ENCODE data around the gene GRB2. TPM values are rescaled to one million over a fixed set of nuclear protein-coding genes. Genes with fewer than 3 reads are reported as not detected.
"Not testable (repeated sequence)": the region's sequence is repeated elsewhere in the genome, so short reads cannot be mapped to it uniquely, and the experiment has no call there.

Gene GRB2
- total RNA-seq, 1 donor from 2014 or later = 141 TPM

DNA sequence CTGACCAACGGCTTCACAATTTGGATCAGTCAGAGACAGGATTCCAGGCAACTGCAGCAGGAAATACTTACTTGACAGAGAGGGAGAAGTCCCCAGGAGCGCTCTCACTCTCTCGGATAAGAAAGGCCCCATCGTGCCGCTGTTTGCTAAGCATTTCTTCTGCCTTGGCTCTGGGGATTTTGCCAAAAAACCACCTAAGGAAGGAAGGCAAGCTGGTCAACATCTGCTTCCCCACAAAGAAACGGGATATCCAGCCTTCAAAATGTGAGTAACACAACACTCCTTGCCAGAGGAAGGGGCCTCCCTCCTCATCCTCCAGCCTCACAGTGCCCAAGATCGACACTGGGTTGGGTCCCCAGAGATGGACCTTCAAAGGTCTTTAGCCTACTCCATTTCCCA lies 79.7 kb downstream of the GRB2 start:
- peak; percentile 84 for DNase-seq (ENCODE audit: extremely low read depth, low read depth, low spot score)

DNA sequence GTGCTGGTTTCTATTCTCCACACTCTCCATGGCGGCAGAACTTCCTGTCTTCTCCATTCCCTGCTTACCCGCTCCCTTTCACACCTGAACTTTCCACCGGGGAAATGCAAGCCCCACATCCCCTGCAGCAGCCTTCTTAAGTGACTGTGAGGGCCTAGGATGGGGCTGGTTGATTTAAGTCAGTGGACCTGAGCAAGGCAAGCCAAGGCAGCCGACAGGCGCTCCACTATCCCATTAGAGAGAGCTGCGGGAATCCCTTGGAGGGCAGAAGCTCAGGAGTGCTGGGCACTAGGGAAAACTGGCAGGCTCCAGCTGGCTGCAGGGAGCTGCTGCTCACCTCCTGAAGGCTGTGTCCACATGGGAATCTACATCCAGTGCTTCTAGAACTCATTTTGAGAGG lies 80.1 kb downstream of the GRB2 start:
- DNase-seq (ENCODE audit: extremely low read depth, low read depth, low spot score) = no peak

DNA sequence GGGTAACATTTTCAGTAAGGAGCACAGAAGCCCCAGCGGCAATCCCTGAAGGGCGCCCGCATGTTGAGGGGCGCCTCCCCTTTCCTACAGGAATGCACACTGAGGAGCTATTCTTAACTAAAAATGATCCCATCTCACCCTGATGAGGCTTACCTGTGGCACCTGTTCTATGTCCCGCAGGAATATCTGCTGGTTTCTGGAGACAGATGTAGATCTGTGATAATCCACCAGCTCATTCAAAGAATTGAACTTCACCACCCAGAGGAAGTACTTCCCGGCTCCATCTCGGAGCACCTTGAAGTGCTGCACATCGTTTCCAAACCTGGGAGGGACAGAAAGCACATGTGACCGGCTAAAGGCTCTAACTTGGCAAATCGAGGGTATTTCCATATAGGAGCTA lies 84.0 kb downstream of the GRB2 start:
- no peak for DNase-seq (ENCODE audit: extremely low read depth, low read depth, low spot score)

DNA sequence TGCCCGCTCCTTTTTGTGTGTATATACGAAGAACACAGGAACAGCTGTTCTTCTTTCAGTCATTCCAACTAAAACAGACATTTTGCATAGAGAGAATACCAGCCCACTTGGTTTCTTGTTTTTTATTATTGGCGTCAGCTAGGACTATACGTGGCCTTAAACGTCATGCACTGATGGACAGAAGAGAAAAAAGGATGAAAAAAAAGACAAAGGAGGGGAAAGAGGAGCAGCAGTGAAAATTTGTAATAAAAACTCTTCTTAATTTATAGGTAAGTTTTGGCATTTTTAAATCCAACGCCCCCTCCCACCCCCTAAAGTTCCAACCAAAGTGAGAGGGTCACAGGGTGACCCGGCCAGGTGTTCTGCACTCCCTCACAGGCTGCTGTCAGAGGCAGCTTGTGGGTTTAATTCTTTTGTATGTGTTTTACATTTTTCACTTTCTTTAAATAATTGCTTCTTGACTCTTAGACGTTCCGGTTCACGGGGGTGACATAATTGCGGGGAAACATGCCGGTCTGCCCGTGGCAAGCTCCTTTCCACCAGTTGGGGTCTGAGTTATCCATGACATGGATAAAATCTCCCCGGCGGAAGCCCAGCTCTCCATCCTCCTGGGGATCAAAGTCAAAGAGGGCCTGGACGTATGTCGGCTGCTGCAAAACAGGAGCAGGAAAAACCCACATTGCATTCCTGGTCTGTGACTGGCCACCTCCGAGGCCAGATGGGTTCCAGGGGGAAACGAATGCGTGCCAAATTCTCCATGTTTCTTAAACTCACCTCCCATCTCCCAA lies 85.4 kb downstream of the GRB2 start:
- no peak for DNase-seq (ENCODE audit: extremely low read depth, low read depth, low spot score)

- no peak for DNase-seq (ENCODE audit: extremely low read depth, low read depth, low spot score)
Observed at GRCh38 chr17:75318615-75319222, 86.8 kb downstream of the GRB2 start.

- no peak for DNase-seq (ENCODE audit: extremely low read depth, low read depth, low spot score)
Observed at GRCh38 chr17:75318211-75318610, 87.3 kb downstream of the GRB2 start.

GRCh38 chr17:75317671-75318070 lies 87.8 kb downstream of the GRB2 start:
- DNase-seq (ENCODE audit: extremely low read depth, low read depth, low spot score) = no peak

- no peak for DNase-seq (ENCODE audit: extremely low read depth, low read depth, low spot score)
Observed at GRCh38 chr17:75316253-75316652, 89.2 kb downstream of the GRB2 start.

DNA sequence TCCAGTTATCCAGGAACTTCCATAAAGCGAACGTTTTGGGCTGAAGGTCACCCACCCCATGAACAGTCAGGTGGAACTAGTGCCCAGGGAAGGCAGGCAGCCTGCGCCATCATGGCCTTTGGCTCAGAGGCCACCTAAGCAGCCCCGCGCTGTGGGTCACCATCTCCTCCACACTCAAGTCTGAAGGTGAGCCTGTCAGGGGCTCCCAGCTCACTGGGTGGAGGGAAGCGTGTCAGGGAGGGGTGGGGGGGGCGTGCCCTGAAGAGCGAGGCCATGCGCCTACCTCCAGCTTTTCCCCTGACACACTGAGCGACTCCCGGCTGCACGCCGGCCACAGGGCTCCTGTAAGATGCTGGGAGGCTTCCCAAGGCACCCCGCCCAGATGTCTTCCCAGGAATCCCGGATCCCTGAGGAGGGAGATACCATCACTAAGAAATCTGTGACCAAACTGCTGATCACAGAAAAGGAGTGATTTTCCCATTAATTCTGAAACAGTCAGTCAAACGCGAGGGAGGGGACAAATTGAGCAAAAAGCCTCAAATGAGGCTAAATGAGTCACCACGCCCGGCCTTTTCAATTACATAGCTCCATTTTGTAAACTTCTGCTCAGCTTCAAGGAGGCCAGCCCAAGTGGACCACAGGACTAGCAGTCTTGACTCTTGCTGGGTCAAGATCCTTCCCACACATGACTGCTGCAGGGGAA lies 89.8 kb downstream of the GRB2 start:
- no peak for DNase-seq (ENCODE audit: extremely low read depth, low read depth, low spot score)

GRCh38 chr17:75313941-75314551 lies 91.4 kb downstream of the GRB2 start:
- DNase-seq (ENCODE audit: extremely low read depth, low read depth, low spot score) = no peak

DNA sequence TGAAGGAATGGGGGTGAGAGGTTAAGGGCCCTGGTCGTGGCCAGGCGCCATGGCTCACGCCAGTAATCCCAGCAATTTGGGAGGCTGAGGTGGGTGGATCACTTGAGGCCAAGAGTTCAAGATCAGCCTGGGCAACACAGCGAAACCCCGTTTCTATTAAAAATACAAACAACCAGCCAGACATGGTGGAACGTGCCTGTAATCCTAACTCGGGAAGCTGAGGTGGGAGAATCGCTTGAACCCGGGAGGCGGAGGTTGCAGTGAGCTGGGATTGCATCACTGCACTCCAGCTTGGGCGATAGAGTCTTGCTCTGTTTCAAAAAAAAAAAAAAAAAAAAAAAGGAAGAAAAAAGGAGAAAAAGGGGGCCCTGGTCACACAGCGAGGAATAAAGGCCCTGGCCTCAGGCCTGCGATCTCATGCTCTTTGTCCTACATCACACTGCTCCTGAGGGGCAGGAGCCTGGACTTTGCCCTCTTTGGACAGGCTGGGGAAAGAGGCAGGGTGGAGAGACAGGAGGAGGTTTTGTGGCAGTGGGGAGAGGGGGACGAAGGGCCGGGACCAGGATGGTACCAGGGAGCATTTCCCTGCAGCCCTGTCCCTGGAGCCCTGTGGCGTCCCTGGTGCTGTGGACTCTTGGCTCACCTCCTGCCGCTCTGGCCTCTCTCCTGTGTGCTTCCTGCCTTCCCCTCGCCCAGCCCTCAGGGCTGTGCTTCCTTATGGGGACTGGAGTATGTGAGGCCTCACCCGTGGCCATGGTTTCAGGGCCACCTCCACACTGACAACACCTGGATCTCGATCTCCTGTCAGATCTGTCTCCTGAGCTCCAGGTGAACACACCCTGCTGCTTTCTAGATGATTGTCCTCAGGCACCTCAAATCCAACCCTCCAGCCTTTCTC lies 96.5 kb downstream of the GRB2 start:
- DNase-seq (ENCODE audit: extremely low read depth, low read depth, low spot score) = no peak

DNA sequence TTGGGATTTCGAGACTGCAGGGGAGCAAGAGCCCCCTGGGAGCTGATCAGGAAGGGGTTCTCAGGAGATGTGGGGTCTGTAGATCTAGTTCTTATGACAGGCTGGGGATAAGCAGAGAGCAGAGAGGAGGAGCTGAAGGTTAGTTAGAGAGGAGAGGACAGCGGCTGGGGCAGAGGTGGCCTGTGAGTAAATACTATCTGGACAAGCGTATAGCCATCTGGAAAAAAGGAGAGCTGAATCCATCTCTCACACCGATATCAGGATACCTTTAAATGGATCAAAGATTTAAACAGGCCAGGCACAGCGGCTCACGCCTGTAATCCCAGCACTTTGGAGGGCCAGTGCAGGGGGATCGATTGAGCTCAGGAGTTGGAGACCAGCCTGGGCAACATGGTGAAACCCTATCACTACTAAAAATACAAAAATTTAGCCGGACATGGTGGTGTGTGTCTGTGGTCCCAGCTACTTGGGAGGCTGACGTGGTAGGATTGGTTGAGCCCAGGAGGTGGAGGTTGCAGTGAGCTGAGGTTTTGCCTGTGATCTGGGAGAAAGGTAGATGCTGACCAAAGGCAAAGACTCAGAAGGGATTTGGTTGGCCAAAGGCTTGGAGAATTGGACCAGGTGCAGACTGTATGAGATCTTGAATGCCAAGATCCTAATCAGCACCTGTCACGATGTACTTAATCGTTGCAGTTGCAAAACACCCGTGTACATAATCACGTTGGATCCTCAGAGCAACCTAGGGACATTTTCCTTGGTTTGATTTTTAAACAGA lies 97.3 kb downstream of the GRB2 start:
- DNase-seq (ENCODE audit: extremely low read depth, low read depth, low spot score) = no peak

DNA sequence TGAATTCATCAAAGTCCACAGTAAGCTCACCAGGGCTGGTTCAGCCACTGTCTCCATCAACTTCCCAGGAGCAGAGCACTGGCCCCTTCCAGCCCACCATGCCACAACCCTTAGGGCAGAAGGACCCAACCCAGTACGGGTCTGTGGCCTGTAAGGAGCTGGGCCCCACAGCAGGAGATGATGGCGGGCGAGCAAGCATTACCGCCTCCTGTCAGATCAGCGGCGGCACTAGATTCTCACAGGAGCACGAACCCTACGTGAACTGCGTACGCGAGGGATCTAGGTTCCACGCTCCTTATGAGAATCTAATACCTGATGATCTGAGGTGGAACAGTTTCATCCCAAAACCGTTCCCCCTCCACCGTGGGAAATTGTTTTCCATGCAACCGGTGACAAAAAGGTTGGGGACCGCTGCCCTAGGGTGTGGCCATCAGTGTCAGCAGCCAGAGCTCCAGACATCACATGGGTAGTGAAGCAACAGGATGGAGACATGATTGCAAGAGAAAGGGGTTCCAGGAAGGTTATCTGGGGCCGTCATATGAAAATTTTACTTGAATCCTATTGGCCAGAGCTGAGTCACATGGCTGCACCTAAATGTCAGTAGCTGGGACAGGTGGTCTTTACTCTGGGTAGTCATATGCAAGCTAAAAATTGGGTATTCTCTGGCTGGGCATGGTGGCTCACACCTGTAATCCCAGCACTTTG lies 103.8 kb downstream of the GRB2 start:
- DNase-seq (ENCODE audit: extremely low read depth, low read depth, low spot score) = no peak

- DNase-seq (ENCODE audit: extremely low read depth, low read depth, low spot score) = no peak
Observed at GRCh38 chr17:75301049-75301448, 104.4 kb downstream of the GRB2 start.

DNA sequence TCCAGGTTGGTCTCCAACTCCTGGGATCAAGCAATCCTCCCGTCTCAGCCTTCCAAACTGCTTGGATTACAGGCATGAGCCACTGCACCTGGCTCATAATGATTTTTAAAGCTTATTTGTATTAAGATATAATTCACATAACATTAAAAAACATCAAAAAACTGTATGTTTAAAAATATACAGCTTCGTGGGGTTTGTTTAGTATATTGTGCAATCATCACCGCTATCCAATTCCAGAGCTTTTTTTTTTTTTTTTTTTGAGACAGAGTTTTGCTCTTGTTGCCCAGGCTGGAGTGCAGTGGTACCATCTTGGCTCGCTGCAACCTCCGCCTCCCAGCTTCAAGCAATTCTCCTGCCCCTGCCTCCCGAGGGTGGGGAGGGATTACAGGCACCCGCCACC lies 105.2 kb downstream of the GRB2 start:
- no peak for DNase-seq (ENCODE audit: extremely low read depth, low read depth, low spot score)

DNA sequence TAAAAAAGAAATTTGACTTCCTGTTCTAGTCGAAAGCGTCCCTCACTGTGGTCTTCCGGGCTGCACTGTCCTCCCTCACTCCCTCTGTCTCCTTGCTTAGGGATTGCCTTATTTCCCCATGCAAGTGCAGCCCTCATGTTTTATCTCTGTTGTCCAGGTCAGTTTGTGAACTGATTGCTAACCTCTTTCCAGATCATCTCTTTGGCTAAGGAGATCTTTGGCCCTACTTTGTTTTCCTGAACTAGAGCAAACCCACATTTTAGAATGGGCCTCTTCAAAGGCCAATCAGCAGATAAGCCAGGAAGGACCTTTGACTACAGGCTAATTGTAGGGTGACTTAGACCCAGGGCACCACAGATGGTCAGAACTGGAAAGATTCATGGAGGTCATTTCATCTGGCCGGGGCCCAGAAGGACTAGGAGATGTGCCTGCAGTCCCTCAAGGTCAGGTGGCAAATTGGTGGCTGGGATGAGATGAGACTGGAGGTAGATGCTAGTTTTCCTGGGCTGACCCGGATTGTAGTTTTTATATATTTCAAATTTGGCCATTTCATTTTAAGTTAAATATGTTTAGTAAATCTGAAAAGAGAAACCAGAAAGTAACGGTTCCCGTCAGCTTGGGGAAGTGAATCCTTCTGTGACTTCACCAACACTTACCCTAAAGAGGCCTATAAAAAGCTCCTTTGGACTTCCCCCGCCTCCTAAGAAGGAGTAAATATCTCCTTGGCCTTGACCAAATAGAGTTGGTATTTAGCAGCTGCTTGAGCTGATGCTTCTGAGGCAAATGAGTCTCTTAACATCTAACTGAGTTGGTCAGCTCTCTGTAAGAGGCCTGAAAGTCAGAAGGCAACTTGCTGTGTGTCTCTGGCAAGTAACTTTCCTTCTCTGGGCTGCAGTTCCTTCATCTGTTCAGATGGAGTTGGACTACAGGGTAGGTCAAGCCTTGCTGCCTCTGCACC lies 110.0 kb downstream of the GRB2 start:
- DNase-seq (ENCODE audit: extremely low read depth, low read depth, low spot score) = no peak

GRCh38 chr17:75292810-75293448 lies 112.5 kb downstream of the GRB2 start:
- DNase-seq (ENCODE audit: extremely low read depth, low read depth, low spot score) = not testable (repeated sequence)
